GM18909 (cell line): Measurements from ENCODE around the gene PABPC1L2B.
"Not testable (repeated sequence)": the region's sequence is repeated elsewhere in the genome, so short reads cannot be mapped to it uniquely, and the experiment has no call there.

Source experiments
- ATAC-seq: cut with Tn5 transposase; IDR thresholded peaks from one replicate; pipeline ENCODE4 v1.9.1; 2021; ENCODE audit warnings: mild to moderate bottlenecking; ENCODE audit not compliant: unreplicated experiment, poor library complexity

Gene PABPC1L2B

DNA sequence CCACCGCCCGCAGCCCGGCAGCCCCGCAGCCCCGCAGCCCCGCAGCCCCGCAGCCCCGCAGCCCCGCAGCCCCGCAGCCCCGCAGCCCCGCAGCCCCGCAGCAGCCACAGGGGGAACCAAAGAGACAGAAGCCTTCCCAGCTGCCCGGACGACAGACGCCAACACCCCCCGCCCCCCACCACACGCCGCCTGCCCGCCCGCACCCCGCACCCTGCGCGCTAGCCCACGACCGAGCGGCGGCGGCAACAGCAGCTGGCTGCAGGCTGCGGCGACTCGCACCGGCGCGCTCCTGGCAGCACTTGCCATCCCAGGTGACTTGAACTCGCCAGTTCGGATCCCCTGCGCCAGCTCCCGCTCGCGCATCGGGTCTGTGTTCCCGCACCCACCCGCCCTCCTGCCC lies at the start of gene PABPC1L2B:
Gene PABPC1L2B, plus strand, starts transcription at position 207 of the 400 bp plus-strand sequence. CDS start 704 bp downstream, outside the sequence.
- ATAC-seq, result not testable (repeated sequence)

DNA sequence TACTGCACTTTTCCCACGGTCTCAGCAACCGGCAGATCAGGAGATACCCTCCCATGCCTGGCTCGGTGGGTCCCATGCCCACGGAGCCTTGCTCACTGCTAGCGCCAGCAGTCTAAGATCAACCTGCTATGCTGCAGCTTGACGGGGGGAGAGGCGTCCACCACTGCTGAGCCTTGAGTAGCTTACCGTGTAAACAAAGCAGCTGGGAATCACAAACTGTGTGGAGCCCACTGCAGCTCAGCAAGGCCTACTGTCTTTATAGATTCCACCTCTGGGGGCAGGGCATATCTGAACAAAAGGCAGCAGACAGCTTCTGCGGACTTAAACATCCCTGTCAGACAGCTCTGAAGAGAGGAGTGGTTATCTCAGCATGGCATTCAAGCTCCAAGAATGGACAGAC lies 42.8 kb upstream of the PABPC1L2B start:
- ATAC-seq, result not testable (repeated sequence)

DNA sequence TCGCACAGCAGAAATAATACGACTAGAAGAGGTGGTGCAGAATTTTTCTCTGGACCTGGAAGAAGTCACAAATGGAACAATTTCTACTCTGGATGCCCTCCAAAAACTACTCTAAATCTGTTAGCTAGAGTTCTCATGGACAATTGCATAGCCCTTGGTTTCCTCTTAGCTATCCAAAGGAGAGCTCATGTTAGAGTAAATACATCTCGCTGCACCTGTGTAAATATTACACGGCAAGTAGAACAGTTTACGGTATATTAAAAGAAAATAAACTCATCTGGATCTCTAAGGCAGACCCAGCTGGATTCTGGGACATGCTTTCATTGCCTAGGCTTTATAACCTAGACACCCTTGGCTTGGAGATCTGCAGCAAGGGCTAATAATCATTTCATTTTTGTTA lies 30.9 kb upstream of the PABPC1L2B start:
- ATAC-seq, result not testable (repeated sequence)

DNA sequence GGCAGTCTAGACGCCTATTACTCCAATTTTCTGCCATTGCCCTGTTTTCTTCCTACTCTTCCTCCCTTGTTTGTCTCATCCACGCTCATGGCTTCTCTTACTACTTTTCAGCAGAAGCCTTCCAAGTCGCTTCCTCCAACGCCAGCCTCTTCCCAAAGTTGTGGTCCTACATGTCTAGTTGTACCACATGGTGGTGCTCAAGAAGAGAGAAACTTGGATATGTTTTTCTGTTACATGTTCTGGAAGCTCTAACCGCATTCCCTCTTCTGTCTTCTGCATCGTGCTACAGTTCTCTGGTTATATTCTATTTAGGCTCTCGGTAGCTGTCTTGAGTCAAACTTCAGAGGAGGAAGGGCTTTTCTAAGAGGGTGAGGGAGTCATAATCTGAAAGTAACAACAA lies 27.9 kb upstream of the PABPC1L2B start:
- ATAC-seq, result not testable (repeated sequence)

DNA sequence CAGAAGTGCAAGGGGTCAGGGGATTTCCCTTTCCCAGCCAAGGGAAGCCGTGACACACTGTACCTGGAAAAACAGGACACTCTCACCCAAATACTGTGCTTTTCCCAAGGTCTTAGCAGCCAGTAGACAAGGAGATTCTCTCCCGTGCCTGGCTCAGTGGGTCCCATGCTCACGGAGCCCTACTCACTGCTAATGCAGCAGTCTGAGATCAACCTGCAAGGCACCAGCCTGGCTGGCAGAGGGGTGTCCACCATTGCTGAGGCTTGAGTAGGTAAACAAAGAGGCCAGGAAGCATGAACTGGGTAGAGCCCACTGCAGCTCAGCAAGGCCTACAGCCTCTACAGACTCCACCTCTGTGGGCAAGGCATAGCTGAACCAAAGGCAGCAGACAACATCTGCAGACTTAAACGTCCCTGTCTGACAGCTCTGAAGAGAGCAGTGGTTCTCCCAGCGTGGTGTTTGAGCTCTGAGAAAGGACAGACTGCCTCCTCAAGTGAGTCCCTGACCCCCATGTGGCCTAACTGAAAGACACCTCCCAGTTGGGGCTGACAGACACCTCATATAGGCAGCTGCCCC lies 21.8 kb upstream of the PABPC1L2B start:
- not testable (repeated sequence) for ATAC-seq

DNA sequence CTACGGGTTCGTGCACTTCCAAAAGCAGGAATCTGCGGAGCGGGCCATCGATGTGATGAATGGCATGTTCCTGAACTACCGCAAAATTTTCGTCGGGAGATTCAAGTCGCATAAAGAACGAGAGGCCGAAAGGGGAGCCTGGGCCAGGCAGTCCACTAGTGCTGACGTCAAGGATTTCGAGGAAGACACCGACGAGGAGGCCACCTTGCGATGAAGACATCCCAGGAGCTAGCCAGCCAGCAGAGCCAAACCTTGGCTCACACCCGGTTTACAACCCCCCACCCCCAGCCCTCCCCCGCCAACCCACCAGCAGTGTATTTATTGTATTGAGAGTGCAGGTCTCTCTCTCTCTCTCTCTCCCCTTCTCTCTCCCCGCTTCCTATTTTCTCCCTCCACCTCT lies 1.3 kb downstream of the PABPC1L2B start:
- ATAC-seq, result not testable (repeated sequence)

DNA sequence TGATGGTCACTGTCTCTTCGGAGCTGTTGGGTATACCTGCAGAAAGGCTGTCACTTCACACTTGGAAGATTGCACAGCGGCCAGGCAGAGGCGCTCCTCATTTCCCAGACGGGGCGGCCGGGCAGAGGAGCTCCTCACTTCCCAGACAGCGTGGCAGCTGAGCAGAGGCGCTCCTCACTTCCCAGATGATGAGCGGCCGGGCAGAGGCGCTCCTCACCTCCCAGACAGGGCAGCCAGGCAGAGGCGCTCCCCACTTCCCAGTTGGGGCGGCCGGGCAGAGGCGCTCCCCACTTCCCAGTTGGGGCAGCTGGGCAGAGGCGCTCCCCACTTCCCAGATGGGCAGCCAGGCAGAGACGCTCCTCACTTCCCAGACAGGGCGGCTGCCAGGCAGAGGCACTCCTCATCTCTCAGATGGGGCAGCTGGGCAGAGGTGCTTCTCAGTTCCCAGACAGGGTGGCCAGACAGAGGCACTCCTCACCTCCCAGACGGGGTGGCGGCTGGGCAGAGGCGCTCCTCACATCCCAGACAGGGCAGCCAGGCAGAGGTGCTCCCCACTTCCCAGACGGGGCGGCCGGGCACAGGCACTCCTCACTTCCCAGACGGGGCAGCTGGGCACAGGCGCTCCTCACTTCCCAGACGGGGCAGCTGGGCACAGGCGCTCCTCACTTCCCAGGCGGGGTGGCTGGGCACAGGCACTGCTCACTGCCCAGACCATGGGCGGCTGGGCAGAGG lies 18.8 kb downstream of the PABPC1L2B start:
- ATAC-seq, result no peak

DNA sequence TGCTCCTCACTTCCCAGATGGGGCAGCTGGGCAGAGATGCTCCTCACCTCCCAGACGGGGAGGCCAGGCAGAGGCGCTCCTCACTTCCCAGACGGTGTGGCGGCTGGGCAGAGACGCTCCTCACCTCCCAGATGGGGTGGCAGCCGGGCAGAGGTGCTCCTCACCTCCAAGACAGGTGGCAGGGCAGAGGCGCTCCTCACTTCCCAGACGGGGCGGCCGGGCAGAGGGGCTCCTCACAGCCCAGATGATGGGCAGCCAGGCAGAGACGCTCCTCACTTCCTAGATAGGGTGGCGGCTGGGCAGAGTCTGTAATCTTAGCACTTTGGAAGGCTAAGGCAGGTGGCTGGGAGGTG lies 19.3 kb downstream of the PABPC1L2B start:
- ATAC-seq, result not testable (repeated sequence)

DNA sequence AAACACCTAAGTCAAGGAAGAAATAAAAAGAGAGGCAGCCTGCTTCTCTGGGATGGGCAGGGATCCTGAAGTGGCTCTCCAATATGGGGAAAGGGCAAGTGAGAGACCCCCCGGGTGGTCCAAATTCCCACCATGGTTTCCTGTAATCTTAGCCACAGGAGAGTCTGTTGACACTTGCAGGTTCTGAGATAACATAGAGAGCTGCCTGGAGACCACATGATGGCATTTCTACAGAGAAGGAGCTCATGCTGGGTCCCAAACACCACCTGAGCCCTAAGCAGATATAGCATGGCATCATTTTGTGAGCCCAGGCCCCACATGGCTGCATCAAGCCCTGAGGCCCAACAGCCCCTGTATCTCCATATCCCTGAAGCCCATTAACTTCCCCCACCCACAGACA lies 26.1 kb downstream of the PABPC1L2B start:
- no peak for ATAC-seq
